DMS53 treated with DMSO at 0.1 percent for 48 hours (cell line): Measurements from ENCODE around the gene ACOT2.
"Not testable (repeated sequence)": the region's sequence is repeated elsewhere in the genome, so short reads cannot be mapped to it uniquely, and the experiment has no call there.

Source experiments
- DNase-seq: peaks from one replicate; lab custom pipeline; 2025; ENCODE audit not compliant: unreplicated experiment; lab: John Stamatoyannopoulos, UW

The ACOT2 gene, protein sequence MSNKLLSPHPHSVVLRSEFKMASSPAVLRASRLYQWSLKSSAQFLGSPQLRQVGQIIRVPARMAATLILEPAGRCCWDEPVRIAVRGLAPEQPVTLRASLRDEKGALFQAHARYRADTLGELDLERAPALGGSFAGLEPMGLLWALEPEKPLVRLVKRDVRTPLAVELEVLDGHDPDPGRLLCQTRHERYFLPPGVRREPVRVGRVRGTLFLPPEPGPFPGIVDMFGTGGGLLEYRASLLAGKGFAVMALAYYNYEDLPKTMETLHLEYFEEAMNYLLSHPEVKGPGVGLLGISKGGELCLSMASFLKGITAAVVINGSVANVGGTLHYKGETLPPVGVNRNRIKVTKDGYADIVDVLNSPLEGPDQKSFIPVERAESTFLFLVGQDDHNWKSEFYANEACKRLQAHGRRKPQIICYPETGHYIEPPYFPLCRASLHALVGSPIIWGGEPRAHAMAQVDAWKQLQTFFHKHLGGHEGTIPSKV

GRCh38 chr14:73569185-73569958, at the start of gene ACOT2:
TSS of gene ACOT2 (plus strand) at chr14:73569213. CDS start at chr14:73569241, 28 bp downstream.
- peak; percentile 52 for DNase-seq

DNA sequence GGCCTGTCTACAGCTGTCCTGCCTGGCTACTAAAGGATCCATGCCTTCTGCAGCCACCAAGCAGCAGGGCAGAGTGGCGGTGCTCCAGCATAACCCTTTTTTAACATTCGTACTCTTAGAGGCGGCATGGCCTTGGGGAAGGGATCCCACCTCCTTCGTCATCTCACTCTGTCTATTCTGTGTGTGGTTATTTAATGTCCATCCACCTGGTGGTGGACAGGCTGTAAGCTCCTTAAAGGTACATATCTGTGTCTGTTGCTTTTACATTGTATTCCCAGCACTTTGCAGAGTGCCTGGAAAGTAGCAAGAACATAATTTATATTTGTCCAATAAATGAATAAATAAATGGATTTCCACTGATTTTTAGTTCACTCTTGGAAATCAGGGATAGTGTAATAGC, 47.8 kb upstream of the ACOT2 start:
- DNase-seq: no peak

- DNase-seq: no peak
Measured at GRCh38 chr14:73524493-73524892, 44.5 kb upstream of the ACOT2 start.

DNA sequence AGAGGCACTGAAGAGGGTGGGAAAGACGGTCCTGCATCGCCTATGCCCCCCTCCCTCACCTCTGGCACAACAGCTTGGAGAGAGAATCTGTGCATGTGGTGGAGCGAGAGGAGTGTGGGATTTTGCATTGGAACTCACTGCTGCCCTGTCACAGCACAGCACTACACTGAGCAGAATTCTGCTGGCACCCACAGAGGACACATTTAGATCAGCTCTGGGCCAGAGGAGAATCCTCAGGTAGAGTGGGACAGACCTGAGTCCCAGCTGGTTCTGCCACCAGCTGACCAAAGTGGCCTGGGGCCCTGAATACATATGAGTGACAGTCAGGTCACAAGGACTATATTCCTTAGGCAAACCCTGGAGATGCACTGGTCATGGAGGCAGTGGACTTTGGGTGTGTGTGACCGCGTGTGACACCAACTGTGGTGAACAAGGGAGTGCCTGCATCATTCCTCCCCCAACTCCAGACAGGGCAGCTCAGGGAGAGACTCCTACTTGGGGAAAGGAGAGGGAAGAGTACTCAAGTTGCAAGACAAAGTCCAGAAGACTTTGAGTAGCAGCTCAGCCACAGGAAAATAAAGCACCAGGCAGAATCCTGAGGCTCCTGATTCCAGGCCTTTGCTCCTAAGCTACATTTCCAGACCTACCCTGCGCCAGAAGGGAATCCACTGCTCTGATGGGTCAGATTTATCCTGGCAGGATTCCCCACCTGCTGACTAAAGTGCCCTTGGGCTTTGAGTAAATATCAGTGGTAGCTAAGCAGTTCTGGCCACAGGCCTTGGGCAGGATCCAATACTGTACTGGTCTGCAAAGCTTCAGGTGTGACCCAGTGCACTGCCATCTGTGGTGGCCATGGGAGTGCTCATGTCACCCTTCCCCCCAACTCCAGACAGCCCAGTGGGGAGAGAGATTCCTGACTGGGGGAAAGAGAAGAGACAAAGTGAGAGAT, 42.7 kb upstream of the ACOT2 start:
- DNase-seq: no peak

- DNase-seq: not testable (repeated sequence)
Measured at GRCh38 chr14:73529356-73529755, 39.7 kb upstream of the ACOT2 start.

- not testable (repeated sequence) for DNase-seq
Measured at GRCh38 chr14:73531971-73532370, 37.0 kb upstream of the ACOT2 start.

GRCh38 chr14:73537244-73538045, 31.6 kb upstream of the ACOT2 start:
- peak; percentile 30 for DNase-seq

DNA sequence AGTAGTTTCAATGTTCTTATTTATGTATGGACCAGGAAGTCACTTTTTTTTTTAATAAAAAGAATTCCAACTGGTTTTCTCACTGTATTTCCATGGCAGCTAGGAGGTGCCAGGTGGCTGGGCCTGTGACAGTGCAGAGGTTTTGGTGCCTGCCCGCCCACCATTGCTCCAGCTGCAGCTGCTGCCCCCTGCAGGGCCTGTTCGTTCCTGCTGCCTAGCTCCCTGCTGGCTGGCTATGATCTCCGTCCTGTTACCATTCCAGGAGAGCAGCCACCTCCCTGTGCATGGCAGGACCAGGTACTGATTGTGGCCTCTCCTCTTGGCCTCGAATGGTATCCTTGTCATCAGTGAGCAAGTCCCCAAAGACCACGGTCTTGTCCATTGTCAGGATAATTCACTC, 30.0 kb upstream of the ACOT2 start:
- DNase-seq: not testable (repeated sequence)

DNA sequence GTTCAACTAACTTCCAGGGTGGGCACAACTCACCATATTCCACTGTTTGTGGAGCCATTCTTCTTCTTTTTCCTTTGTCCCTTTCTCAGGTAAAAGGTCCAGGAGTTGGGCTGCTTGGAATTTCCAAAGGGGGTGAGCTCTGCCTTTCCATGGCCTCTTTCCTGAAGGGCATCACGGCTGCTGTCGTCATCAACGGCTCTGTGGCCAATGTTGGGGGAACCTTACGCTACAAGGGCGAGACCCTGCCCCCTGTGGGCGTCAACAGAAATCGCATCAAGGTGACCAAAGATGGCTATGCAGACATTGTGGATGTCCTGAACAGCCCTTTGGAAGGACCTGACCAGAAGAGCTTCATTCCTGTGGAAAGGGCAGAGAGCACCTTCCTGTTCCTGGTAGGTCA, 26.1 kb upstream of the ACOT2 start:
- not testable (repeated sequence) for DNase-seq

GRCh38 chr14:73545353-73545752, 23.7 kb upstream of the ACOT2 start:
- not testable (repeated sequence) for DNase-seq

DNA sequence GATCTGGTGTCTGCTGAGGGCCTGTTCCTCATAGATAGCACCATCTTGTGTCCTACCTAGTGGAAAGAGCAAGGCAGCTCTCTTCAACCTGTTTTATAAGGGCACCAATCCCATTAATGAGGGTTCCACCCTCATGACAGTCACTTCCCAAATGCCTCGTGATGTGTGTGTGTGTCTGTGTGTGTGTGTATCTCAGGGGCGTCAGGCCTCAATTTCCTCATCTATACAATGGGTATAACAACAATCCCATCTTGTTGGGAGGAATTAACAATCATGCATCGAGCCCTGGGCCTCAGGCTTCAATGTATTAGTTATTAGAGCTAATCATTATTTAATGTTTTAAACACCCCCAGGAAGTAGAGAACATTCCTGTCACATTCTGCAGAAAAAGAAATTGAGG, 19.9 kb upstream of the ACOT2 start:
- not testable (repeated sequence) for DNase-seq

- DNase-seq: not testable (repeated sequence)
Measured at GRCh38 chr14:73549889-73550524, 19.0 kb upstream of the ACOT2 start.

GRCh38 chr14:73553845-73554244, 15.2 kb upstream of the ACOT2 start:
- no peak for DNase-seq

GRCh38 chr14:73557201-73557600, 11.8 kb upstream of the ACOT2 start:
- not testable (repeated sequence) for DNase-seq

- DNase-seq: not testable (repeated sequence)
Measured at GRCh38 chr14:73558238-73558637, 10.8 kb upstream of the ACOT2 start.

GRCh38 chr14:73562256-73562655, 6.8 kb upstream of the ACOT2 start:
- DNase-seq: not testable (repeated sequence)

GRCh38 chr14:73562696-73563095, 6.3 kb upstream of the ACOT2 start:
- DNase-seq: not testable (repeated sequence)

DNA sequence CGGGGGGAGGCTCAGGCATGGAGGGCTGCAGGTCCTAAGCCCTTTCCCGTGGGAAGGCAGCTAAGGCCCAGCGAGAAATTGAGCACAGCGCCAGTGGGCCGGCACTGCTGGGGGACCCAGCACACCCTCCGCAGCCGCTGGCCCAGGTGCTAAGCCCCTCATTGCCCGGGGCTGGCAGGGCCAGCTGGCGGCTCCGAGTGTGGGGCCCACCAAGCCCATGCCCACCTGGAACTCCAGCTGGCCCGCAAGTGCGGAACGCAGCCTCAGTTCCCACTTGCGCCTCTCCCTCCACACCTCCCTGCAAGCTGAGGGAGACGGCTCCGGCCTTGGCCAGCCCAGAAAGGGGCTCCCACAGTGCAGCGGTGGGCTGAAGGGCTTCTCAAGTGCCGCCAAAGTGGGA, 2.6 kb upstream of the ACOT2 start:
- not testable (repeated sequence) for DNase-seq

DNA sequence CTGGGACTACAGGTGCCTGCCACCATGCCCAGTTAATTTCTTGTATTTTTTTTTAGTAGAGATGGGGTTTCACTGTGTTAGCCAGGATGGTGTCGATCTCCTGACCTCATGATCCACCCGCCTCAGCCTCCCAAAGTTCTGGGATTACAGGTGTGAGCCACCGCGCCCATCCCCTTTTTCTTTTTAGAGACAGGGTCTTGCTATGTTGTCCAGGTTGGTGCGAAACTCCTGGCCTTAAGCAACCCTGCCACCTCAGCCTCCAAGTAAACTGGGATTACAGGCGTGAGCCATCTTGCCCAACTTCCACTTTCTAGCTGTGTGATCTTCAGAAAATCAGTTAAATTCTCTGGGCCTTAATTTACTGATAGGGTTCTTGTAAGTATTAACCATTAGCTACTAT, 2.1 kb upstream of the ACOT2 start:
- not testable (repeated sequence) for DNase-seq
